CD4-positive, alpha-beta memory T cell (primary cell): ENCODE measurements around the gene SAMD9L. TPM values are rescaled to one million over a fixed set of nuclear protein-coding genes. Genes with fewer than 3 reads are reported as not detected.
A peak's percentile ranks its signal among the peaks of the same experiment; 100 is the strongest.

ENCODE experiments used
- CTCF ChIA-PET: fragments of 350-600 bp; sonication (Branson Sonifier 250); formaldehyde crosslinking; loops from one replicate; lab custom pipeline; 2021; ENCODE audit warnings: inconsistent platforms; ENCODE audit not compliant: partially characterized antibody; lab: Charles Lee
- POLR2A ChIA-PET: fragments of 350-600 bp; sonication (Branson Sonifier 250); formaldehyde crosslinking; loops from one replicate; lab custom pipeline; 2021; ENCODE audit not compliant: partially characterized antibody; lab: Charles Lee
- DNase-seq, 5 donors: peaks; one replicate each; pipeline versions ENCODE4 v3.0.0 to v3.0.0-alpha.2; 2020 to 2022; ENCODE audit warnings: mixed read lengths in 1 of 5
- H3K27ac ChIP-seq: one replicate; pipeline ENCODE4 v1.7.0; 2013; ENCODE audit warnings: low read depth, low read length
- H3K27me3 ChIP-seq: 2 replicates; pipeline ENCODE4 v1.7.0; 2013; ENCODE audit warnings: mild to moderate bottlenecking, low read length, moderate library complexity; ENCODE audit not compliant: insufficient read depth
- H3K36me3 ChIP-seq: 2 replicates; pipeline ENCODE4 v1.7.0; 2013; ENCODE audit warnings: mild to moderate bottlenecking, low read length, moderate library complexity; ENCODE audit not compliant: insufficient read depth
- H3K4me1 ChIP-seq: 2 replicates; pipeline ENCODE4 v1.7.0; 2013; ENCODE audit warnings: mild to moderate bottlenecking, low read length, moderate library complexity; ENCODE audit not compliant: insufficient read depth
- H3K4me3 ChIP-seq, 2 donors: one replicate each; pipeline ENCODE4 v1.7.0; 2013; ENCODE audit warnings: low read length in 2 of 2, mild to moderate bottlenecking in 1 of 2
- H3K9me3 ChIP-seq, 2 donors: one replicate each; pipeline ENCODE4 v1.7.0; 2013; ENCODE audit warnings: low read length in 2 of 2, control low read depth in 1 of 2; ENCODE audit not compliant: control insufficient read depth in 1 of 2
- H3K27ac Mint-ChIP-seq, 7 donors: one replicate each; pipeline ENCODE4 v1.8.0; 2020 to 2021; ENCODE audit warnings: mixed read lengths in 7 of 7, mild to moderate bottlenecking in 6 of 7, inconsistent platforms in 3 of 7, moderate library complexity in 3 of 7
- H3K27me3 Mint-ChIP-seq, 2 donors: one replicate each; pipeline ENCODE4 v1.8.0; 2020 to 2021; ENCODE audit warnings: mixed read lengths in 2 of 2
- H3K36me3 Mint-ChIP-seq, 2 donors: one replicate each; pipeline ENCODE4 v1.8.0; 2020 to 2021; ENCODE audit warnings: mixed read lengths in 2 of 2, inconsistent platforms in 1 of 2, mild to moderate bottlenecking in 1 of 2
- H3K4me1 Mint-ChIP-seq, 4 donors: one replicate each; pipeline ENCODE4 v1.8.0; 2020 to 2021; ENCODE audit warnings: mixed read lengths in 4 of 4, mild to moderate bottlenecking in 1 of 4
- H3K4me3 Mint-ChIP-seq, 8 donors: one replicate each; pipeline ENCODE4 v1.8.0; 2020 to 2021; ENCODE audit warnings: mixed read lengths in 8 of 8, mild to moderate bottlenecking in 7 of 8, moderate library complexity in 6 of 8, inconsistent platforms in 3 of 8
- H3K9me3 Mint-ChIP-seq, 8 donors: one replicate each; pipeline ENCODE4 v1.8.0; 2020 to 2021; ENCODE audit warnings: mixed read lengths in 8 of 8, mild to moderate bottlenecking in 5 of 8, inconsistent platforms in 3 of 8, moderate library complexity in 1 of 8
- intact Hi-C: fragments of 100-400 bp; cut with micrococcal nuclease; formaldehyde crosslinking; loops from one replicate; pipeline ENCODE4 v1.15.1; 2023
- polyA plus RNA-seq, 2 donors: library from polyadenylated mRNA; unstranded; fragments of 300-500 nt; fragmentation: Illumina TruSeq; gene quantifications; one replicate each; pipeline ENCODE4 v1.2.3, GENCODE V29; 2021
- total RNA-seq, 2 experiments: library from RNA; stranded (reverse); gene quantifications; one replicate each; pipeline ENCODE4 v1.2.3, GENCODE V29; 2021

Gene SAMD9L
- total and polyA plus RNA-seq, 4 experiments from 2014 or later, result 20.4 to 49.4 (median 39.1) TPM

GRCh38 chr7:93115796-93116195, 32.4 kb downstream of the SAMD9L start:
- H3K4me3 Mint-ChIP-seq, result peak overlapping the region; percentile 88 to 94 (median 91)
- no peaks in the 10 kb centered on the region for H3K27me3 Mint-ChIP-seq
- peaks cover 0 to 50% (median 35%) of the 10 kb centered on the region in 8 donors for H3K9me3 Mint-ChIP-seq
- no peak for DNase-seq
- intact Hi-C loops, result loop anchor here (2.0 to 5.0 kb wide), 4 partner anchors 283 to 1233 kb away; partner anchors contain the start of genes FAM133B and MTERF1
- peaks cover 37% of the 10 kb centered on the region for H3K4me1 ChIP-seq
- no peaks in the 10 kb centered on the region for H3K36me3 ChIP-seq
- peak overlapping the region; percentile 75 for H3K27ac ChIP-seq
- peak overlapping the region in 1 of 2 donors; percentile 65 for H3K4me3 ChIP-seq
- no peaks in the 10 kb centered on the region for H3K9me3 ChIP-seq
- peaks cover 37 to 81% (median 61%) of the 10 kb centered on the region in 4 donors for H3K4me1 Mint-ChIP-seq
- H3K27me3 ChIP-seq, result no peaks in the 10 kb centered on the region
- CTCF ChIA-PET, result interaction anchor here (3.1 kb wide), 1 partner anchor 112 kb away, joined by 19 read pairs; the partner anchor contains the start of gene HEPACAM2
- H3K27ac Mint-ChIP-seq, result peak overlapping the region; percentile 62 to 96 (median 90)
- H3K36me3 Mint-ChIP-seq, result peaks cover 62 to 63% of the 10 kb centered on the region in 2 donors
- POLR2A ChIA-PET, result no interaction called here

GRCh38 chr7:93108003-93108402, 40.2 kb downstream of the SAMD9L start:
- Histone ChIP-seq H3K4me3 (no peak overlapping the region), H3K9me3 (peaks cover 11 to 47% of the 10 kb centered on the region in 2 donors), H3K27ac (no peak overlapping the region), H3K36me3 (peaks cover 50% of the 10 kb centered on the region), H3K4me1 (no peaks in the 10 kb centered on the region), H3K27me3 (no peaks in the 10 kb centered on the region)
- Mint-ChIP-seq H3K36me3 (peaks cover 86 to 94% of the 10 kb centered on the region in 2 donors), H3K27me3 (no peaks in the 10 kb centered on the region), H3K27ac (no peak overlapping the region), H3K9me3 (peaks cover 2 to 99% (median 90%) of the 10 kb centered on the region in 8 donors), H3K4me1 (peaks cover 10 to 32% (median 17%) of the 10 kb centered on the region in 4 donors), H3K4me3 (no peak overlapping the region)
- intact Hi-C loops, result no loop called here
- DNase-seq, result no peak
- POLR2A ChIA-PET, result no interaction called here
- CTCF ChIA-PET, result no interaction called here

- peaks cover 10 to 45% of the 10 kb centered on the region in 2 donors for H3K9me3 ChIP-seq
- H3K27me3 Mint-ChIP-seq, result peaks cover 1 to 5% of the 10 kb centered on the region in 2 donors
- no peak overlapping the region for H3K4me3 ChIP-seq
- no peaks in the 10 kb centered on the region for H3K4me1 ChIP-seq
- no peak overlapping the region for H3K27ac Mint-ChIP-seq
- H3K4me3 Mint-ChIP-seq, result no peak overlapping the region
- ChIA-PET CTCF (no interaction called here), POLR2A (no interaction called here)
- peaks cover 0 to 74% (median 59%) of the 10 kb centered on the region in 8 donors for H3K9me3 Mint-ChIP-seq
- H3K36me3 ChIP-seq, result no peaks in the 10 kb centered on the region
- H3K27me3 ChIP-seq, result no peaks in the 10 kb centered on the region
- H3K4me1 Mint-ChIP-seq, result no peaks in the 10 kb centered on the region
- intact Hi-C loops, result no loop called here
- peaks cover 10 to 11% of the 10 kb centered on the region in 2 donors for H3K36me3 Mint-ChIP-seq
- no peak overlapping the region for H3K27ac ChIP-seq
- no peak for DNase-seq
These were observed 50.8 kb downstream of the SAMD9L start for GRCh38 chr7:93097388-93097787.

- DNase-seq, result no peak
- H3K4me1 ChIP-seq, result no peaks in the 10 kb centered on the region
- H3K4me1 Mint-ChIP-seq, result no peaks in the 10 kb centered on the region
These were observed 55.3 kb downstream of the SAMD9L start for GRCh38 chr7:93092757-93093370.

More at GRCh38 chr7:93092757-93093370, 55.3 kb downstream of the SAMD9L start:
- POLR2A ChIA-PET, result no interaction called here
- Mint-ChIP-seq H3K4me3 (no peak overlapping the region), H3K27ac (no peak overlapping the region), H3K9me3 (peaks cover 4 to 67% (median 49%) of the 10 kb centered on the region in 8 donors), H3K36me3 (peaks cover 1 to 18% of the 10 kb centered on the region in 2 donors), H3K27me3 (peaks cover 8 to 12% of the 10 kb centered on the region in 2 donors)
- intact Hi-C loops, result no loop called here
- CTCF ChIA-PET, result no interaction called here
- Histone ChIP-seq H3K36me3 (no peaks in the 10 kb centered on the region), H3K27me3 (peaks cover 3% of the 10 kb centered on the region), H3K4me3 (no peak overlapping the region), H3K27ac (no peak overlapping the region), H3K9me3 (peaks cover 0 to 8% of the 10 kb centered on the region in 2 donors)

Other genes starting within 250 kb of the SAMD9L start
- gene SAMD9, start 30.4 kb downstream of the SAMD9L start, total RNA-seq, result 10 to 100 TPM; 55.1 to 56.6 TPM
- 10 to 100 TPM; 13.3 to 23.8 TPM for gene SAMD9, start 30.4 kb downstream of the SAMD9L start, polyA plus RNA-seq
- gene HEPACAM2, start 78.1 kb upstream of the SAMD9L start, total RNA-seq, result under 1 TPM in 1 of 2 experiments, not detected in 1; 0.15 TPM
- gene HEPACAM2, start 78.1 kb upstream of the SAMD9L start, polyA plus RNA-seq, result not detected
- gene VPS50, start 84.0 kb upstream of the SAMD9L start, total RNA-seq, result 10 to 100 TPM; 35.1 to 45.8 TPM
- 10 to 100 TPM in 1 of 2 donors, 1 to 10 TPM in 1; 7.5 to 17.0 TPM for gene VPS50, start 84.0 kb upstream of the SAMD9L start, polyA plus RNA-seq